Measurements from ENCODE around the gene HS3ST3B1. TPM values are rescaled to one million over a fixed set of nuclear protein-coding genes. Genes with fewer than 3 reads are reported as not detected.

Gene HS3ST3B1
- total and polyA plus RNA-seq, 4 experiments from 2014 or later, result 6.0 to 40.5 (median 25.6) TPM

- ChIA-PET CTCF (ENCODE audit: partially characterized antibody) (interaction anchor here (1.0 to 6.9 kb wide), 2 partner anchors 148 to 710 kb away, joined by 4 to 85 read pairs; no protein-coding TSS in a partner anchor), POLR2A (ENCODE audit: partially characterized antibody) (no interaction called here)
- Mint-ChIP-seq H3K4me3 (peak overlapping the region in 6 of 8 donors; percentile 9 to 96 (median 41)), H3K9me3 (peaks cover 0 to 1% (median 0%) of the 10 kb centered on the region in 8 donors), H3K4me1 (peaks cover 52 to 80% (median 63%) of the 10 kb centered on the region in 4 donors), H3K36me3 (peaks cover 9 to 36% of the 10 kb centered on the region in 2 donors), H3K27me3 (no peaks in the 10 kb centered on the region), H3K27ac (peak overlapping the region in 2 of 7 donors; percentile 1 to 87)
- peaks cover 84% of the 10 kb centered on the region for H3K4me1 ChIP-seq (ENCODE audit: insufficient read depth, low read length)
- no peak for DNase-seq
- no peaks in the 10 kb centered on the region for H3K36me3 ChIP-seq (ENCODE audit: insufficient read depth, low read length)
- no peaks in the 10 kb centered on the region for H3K27me3 ChIP-seq (ENCODE audit: insufficient read depth, low read length)
- no peaks in the 10 kb centered on the region for H3K9me3 ChIP-seq (ENCODE audit: control insufficient read depth in 1 of 2, low read length in 2 of 2)
- intact Hi-C loops (cut with micrococcal nuclease), result no loop called here
- H3K27ac ChIP-seq (ENCODE audit: low read depth, low read length), result no peak overlapping the region
- H3K4me3 ChIP-seq (ENCODE audit: low read length in 2 of 2), result no peak overlapping the region
Observed at GRCh38 chr17:14306596-14306995, 5.7 kb downstream of the HS3ST3B1 start.

GRCh38 chr17:14307560-14308024, 6.7 kb downstream of the HS3ST3B1 start:
- no peak for DNase-seq
- peaks cover 89% of the 10 kb centered on the region for H3K4me1 ChIP-seq (ENCODE audit: insufficient read depth, low read length)

GRCh38 chr17:14308636-14308964, 7.7 kb downstream of the HS3ST3B1 start:
- intact Hi-C loops (cut with micrococcal nuclease), result no loop called here

More at GRCh38 chr17:14307560-14308024, 6.7 kb downstream of the HS3ST3B1 start:
- Histone ChIP-seq H3K9me3 (ENCODE audit: control insufficient read depth in 1 of 2, low read length in 2 of 2) (no peaks in the 10 kb centered on the region), H3K27me3 (ENCODE audit: insufficient read depth, low read length) (no peaks in the 10 kb centered on the region), H3K4me3 (ENCODE audit: low read length in 2 of 2) (no peak overlapping the region), H3K36me3 (ENCODE audit: insufficient read depth, low read length) (no peaks in the 10 kb centered on the region), H3K27ac (ENCODE audit: low read depth, low read length) (no peak overlapping the region)
- Mint-ChIP-seq H3K4me1 (peaks cover 59 to 90% (median 72%) of the 10 kb centered on the region in 4 donors), H3K27me3 (no peaks in the 10 kb centered on the region), H3K36me3 (peaks cover 17 to 43% of the 10 kb centered on the region in 2 donors), H3K27ac (peak overlapping the region in 3 of 7 donors; percentile 29 to 75 (median 73)), H3K4me3 (peak overlapping the region in 5 of 8 donors; percentile 17 to 79 (median 43)), H3K9me3 (peaks cover 0 to 3% (median 0%) of the 10 kb centered on the region in 8 donors)
- POLR2A ChIA-PET (ENCODE audit: partially characterized antibody), result no interaction called here
- CTCF ChIA-PET (ENCODE audit: partially characterized antibody), result no interaction called here
- intact Hi-C loops (cut with micrococcal nuclease), result no loop called here

GRCh38 chr17:14308965-14309879, 8.3 kb downstream of the HS3ST3B1 start:
- DNase-seq, result peak; percentile 90 to 93 (median 92)
- Histone ChIP-seq H3K27ac (ENCODE audit: low read depth, low read length) (peak overlapping the region; percentile 47), H3K4me1 (ENCODE audit: insufficient read depth, low read length) (peaks cover 75% of the 10 kb centered on the region), H3K27me3 (ENCODE audit: insufficient read depth, low read length) (no peaks in the 10 kb centered on the region), H3K36me3 (ENCODE audit: insufficient read depth, low read length) (no peaks in the 10 kb centered on the region), H3K4me3 (ENCODE audit: low read length in 2 of 2) (peak overlapping the region in 1 of 2 donors; percentile 52), H3K9me3 (ENCODE audit: control insufficient read depth in 1 of 2, low read length in 2 of 2) (no peaks in the 10 kb centered on the region)
- Mint-ChIP-seq H3K4me1 (peaks cover 57 to 87% (median 70%) of the 10 kb centered on the region in 4 donors), H3K27me3 (no peaks in the 10 kb centered on the region), H3K4me3 (peak overlapping the region; percentile 76 to 90 (median 82)), H3K9me3 (peaks cover 0 to 3% (median 0%) of the 10 kb centered on the region in 8 donors), H3K27ac (peak overlapping the region; percentile 17 to 86 (median 69)), H3K36me3 (peaks cover 25 to 48% of the 10 kb centered on the region in 2 donors)
- ChIA-PET POLR2A (ENCODE audit: partially characterized antibody) (interaction anchor here (1.0 to 1.6 kb wide), 9 partner anchors 9 to 119 kb away, joined by 3 to 17 read pairs (median 5); partner anchors contain the start of gene HS3ST3B1), CTCF (ENCODE audit: partially characterized antibody) (interaction anchor here (0.6 to 1.1 kb wide), 5 partner anchors 9 to 712 kb away, joined by 3 to 4 read pairs (median 3); partner anchors contain the start of gene HS3ST3B1)
- intact Hi-C loops (cut with micrococcal nuclease), result loop anchor here (1.0 kb wide), 1 partner anchor 8 kb away; the partner anchor contains the start of gene HS3ST3B1

More at GRCh38 chr17:14308636-14308964, 7.7 kb downstream of the HS3ST3B1 start:
- Mint-ChIP-seq H3K4me1 (peaks cover 59 to 89% (median 73%) of the 10 kb centered on the region in 4 donors), H3K27me3 (no peaks in the 10 kb centered on the region), H3K27ac (peak overlapping the region; percentile 17 to 86 (median 56)), H3K9me3 (peaks cover 0 to 3% (median 0%) of the 10 kb centered on the region in 8 donors), H3K4me3 (peak overlapping the region; percentile 69 to 90 (median 82)), H3K36me3 (peaks cover 24 to 49% of the 10 kb centered on the region in 2 donors)
- Histone ChIP-seq H3K4me3 (ENCODE audit: low read length in 2 of 2) (peak overlapping the region in 1 of 2 donors; percentile 52), H3K27me3 (ENCODE audit: insufficient read depth, low read length) (no peaks in the 10 kb centered on the region), H3K9me3 (ENCODE audit: control insufficient read depth in 1 of 2, low read length in 2 of 2) (no peaks in the 10 kb centered on the region), H3K27ac (ENCODE audit: low read depth, low read length) (peak overlapping the region; percentile 47), H3K36me3 (ENCODE audit: insufficient read depth, low read length) (no peaks in the 10 kb centered on the region), H3K4me1 (ENCODE audit: insufficient read depth, low read length) (peaks cover 81% of the 10 kb centered on the region)
- DNase-seq, result no peak
- POLR2A ChIA-PET (ENCODE audit: partially characterized antibody), result interaction anchor here (1.2 to 1.6 kb wide), 7 partner anchors 8 to 119 kb away, joined by 4 to 17 read pairs (median 6); partner anchors contain the start of gene HS3ST3B1
- CTCF ChIA-PET (ENCODE audit: partially characterized antibody), result interaction anchor here (1.1 kb wide), 1 partner anchor 711 kb away, joined by 4 read pairs; no protein-coding TSS in a partner anchor

- peaks cover 0 to 3% (median 0%) of the 10 kb centered on the region in 8 donors for H3K9me3 Mint-ChIP-seq
- Histone ChIP-seq H3K9me3 (ENCODE audit: control insufficient read depth in 1 of 2, low read length in 2 of 2) (no peaks in the 10 kb centered on the region), H3K27ac (ENCODE audit: low read depth, low read length) (no peak overlapping the region), H3K4me3 (ENCODE audit: low read length in 2 of 2) (no peak overlapping the region), H3K27me3 (ENCODE audit: insufficient read depth, low read length) (no peaks in the 10 kb centered on the region), H3K36me3 (ENCODE audit: insufficient read depth, low read length) (no peaks in the 10 kb centered on the region), H3K4me1 (ENCODE audit: insufficient read depth, low read length) (peaks cover 69% of the 10 kb centered on the region)
- peak overlapping the region in 7 of 8 donors; percentile 41 to 80 (median 78) for H3K4me3 Mint-ChIP-seq
- POLR2A ChIA-PET (ENCODE audit: partially characterized antibody), result interaction anchor here (1.1 to 1.5 kb wide), 3 partner anchors 11 to 114 kb away, joined by 3 to 6 read pairs (median 5); no protein-coding TSS in a partner anchor
- H3K4me1 Mint-ChIP-seq, result peaks cover 55 to 87% (median 70%) of the 10 kb centered on the region in 4 donors
- DNase-seq, result no peak
- no peaks in the 10 kb centered on the region for H3K27me3 Mint-ChIP-seq
- CTCF ChIA-PET (ENCODE audit: partially characterized antibody), result interaction anchor here (0.6 to 0.9 kb wide), 2 partner anchors 9 to 94 kb away, joined by 3 read pairs; no protein-coding TSS in a partner anchor
- intact Hi-C loops (cut with micrococcal nuclease), result no loop called here
- H3K27ac Mint-ChIP-seq, result peak overlapping the region in 4 of 7 donors; percentile 37 to 84 (median 66)
- peaks cover 34 to 49% of the 10 kb centered on the region in 2 donors for H3K36me3 Mint-ChIP-seq
Observed at GRCh38 chr17:14310101-14310500, 9.2 kb downstream of the HS3ST3B1 start.

GRCh38 chr17:14310605-14311004, 9.7 kb downstream of the HS3ST3B1 start:
- intact Hi-C loops (cut with micrococcal nuclease), result no loop called here
- Histone ChIP-seq H3K4me3 (ENCODE audit: low read length in 2 of 2) (no peak overlapping the region), H3K4me1 (ENCODE audit: insufficient read depth, low read length) (peaks cover 68% of the 10 kb centered on the region), H3K27me3 (ENCODE audit: insufficient read depth, low read length) (no peaks in the 10 kb centered on the region), H3K27ac (ENCODE audit: low read depth, low read length) (no peak overlapping the region), H3K9me3 (ENCODE audit: control insufficient read depth in 1 of 2, low read length in 2 of 2) (no peaks in the 10 kb centered on the region), H3K36me3 (ENCODE audit: insufficient read depth, low read length) (no peaks in the 10 kb centered on the region)
- Mint-ChIP-seq H3K27me3 (no peaks in the 10 kb centered on the region), H3K27ac (peak overlapping the region in 6 of 7 donors; percentile 30 to 87 (median 84)), H3K9me3 (peaks cover 0 to 3% (median 0%) of the 10 kb centered on the region in 8 donors), H3K36me3 (peaks cover 36 to 50% of the 10 kb centered on the region in 2 donors), H3K4me3 (peak overlapping the region; percentile 31 to 80 (median 77)), H3K4me1 (peaks cover 54 to 87% (median 69%) of the 10 kb centered on the region in 4 donors)
- POLR2A ChIA-PET (ENCODE audit: partially characterized antibody), result no interaction called here
- CTCF ChIA-PET (ENCODE audit: partially characterized antibody), result no interaction called here
- no peak for DNase-seq

All from CD4-positive, alpha-beta memory T cell (primary cell).